Parathyroid adenoma (tissue), 2 donors: ENCODE measurements around the gene SKOR2.

Experiments
- H2AFZ ChIP-seq: fragments of 300-600 bp; sonication (generic); one replicate; pipeline ENCODE4 v1.7.0; 2017; ENCODE audit warnings: antibody characterized with exemption, mild to moderate bottlenecking
- H3K27ac ChIP-seq: fragments of 300-600 bp; sonication (generic); one replicate; pipeline ENCODE4 v1.7.0; 2017
- H3K27me3 ChIP-seq: fragments of 300-600 bp; sonication (generic); one replicate; pipeline ENCODE4 v1.7.0; 2017; ENCODE audit warnings: low read length; ENCODE audit not compliant: control insufficient read depth, insufficient read depth
- H3K36me3 ChIP-seq: fragments of 300-600 bp; sonication (generic); one replicate; pipeline ENCODE4 v1.7.0; 2017; ENCODE audit warnings: low read length; ENCODE audit not compliant: control insufficient read depth, insufficient read depth
- H3K4me1 ChIP-seq: fragments of 300-600 bp; sonication (generic); one replicate; pipeline ENCODE4 v1.7.0; 2017; ENCODE audit warnings: control low read depth
- H3K4me2 ChIP-seq: fragments of 300-600 bp; sonication (generic); one replicate; pipeline ENCODE4 v1.7.0; 2017; ENCODE audit warnings: low read length
- H3K4me3 ChIP-seq: fragments of 300-600 bp; sonication (generic); one replicate; pipeline ENCODE4 v1.7.0; 2017; ENCODE audit warnings: low read depth, low read length
- H3K79me2 ChIP-seq: fragments of 300-600 bp; sonication (generic); one replicate; pipeline ENCODE4 v1.7.0; 2017; ENCODE audit warnings: control low read depth
- H3K9ac ChIP-seq: fragments of 300-600 bp; sonication (generic); one replicate; pipeline ENCODE4 v1.7.0; 2017; ENCODE audit warnings: mild to moderate bottlenecking
- H3K9me3 ChIP-seq: fragments of 300-600 bp; sonication (generic); one replicate; pipeline ENCODE4 v1.7.0; 2017; ENCODE audit warnings: low read length; ENCODE audit not compliant: control insufficient read depth
- TF ChIP-seq, protein P1 (sequence below): fragments of 300-600 bp; sonication (generic); IDR thresholded peaks from one replicate; pipeline ENCODE4 v1.7.0; 2017; ENCODE audit warnings: antibody characterized with exemption, mild to moderate bottlenecking
- donor health status: primary hyperparathyroidism.

Gene SKOR2

DNA sequence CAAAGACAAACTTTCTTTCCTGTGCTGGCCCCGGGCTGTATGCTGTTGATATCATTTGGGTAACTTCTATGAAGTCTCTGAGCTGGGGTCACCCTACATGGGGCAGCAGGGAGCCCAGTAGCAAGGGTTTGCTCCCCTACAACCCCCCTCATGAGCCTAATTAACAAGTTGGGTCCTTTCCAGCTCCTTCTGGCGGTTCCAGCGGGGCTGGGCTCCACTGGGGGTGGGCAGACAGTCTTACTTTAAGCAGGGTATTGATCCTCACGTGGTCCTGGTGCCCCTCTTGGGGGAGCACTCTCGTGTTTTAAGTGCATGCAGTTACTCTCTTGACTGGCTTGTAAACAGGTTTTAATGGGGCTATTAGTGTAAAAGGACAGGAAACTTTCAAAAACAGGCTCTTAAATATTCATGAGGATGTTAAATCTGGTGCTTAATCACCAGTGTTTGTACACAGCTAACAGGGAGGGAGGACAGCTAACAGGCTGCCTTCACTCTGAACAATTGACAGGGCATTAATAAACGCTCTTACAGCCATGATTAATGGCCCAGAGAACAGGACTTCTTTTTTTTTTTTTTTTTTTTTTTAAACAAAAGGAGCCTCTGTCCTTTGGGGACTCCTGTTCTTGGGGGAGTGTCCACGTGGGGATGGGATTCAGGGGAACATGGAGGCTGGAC, 36.6 kb upstream of the SKOR2 start:
- no peak overlapping the region for H3K9ac ChIP-seq
- TF ChIP-seq, protein P1, sequence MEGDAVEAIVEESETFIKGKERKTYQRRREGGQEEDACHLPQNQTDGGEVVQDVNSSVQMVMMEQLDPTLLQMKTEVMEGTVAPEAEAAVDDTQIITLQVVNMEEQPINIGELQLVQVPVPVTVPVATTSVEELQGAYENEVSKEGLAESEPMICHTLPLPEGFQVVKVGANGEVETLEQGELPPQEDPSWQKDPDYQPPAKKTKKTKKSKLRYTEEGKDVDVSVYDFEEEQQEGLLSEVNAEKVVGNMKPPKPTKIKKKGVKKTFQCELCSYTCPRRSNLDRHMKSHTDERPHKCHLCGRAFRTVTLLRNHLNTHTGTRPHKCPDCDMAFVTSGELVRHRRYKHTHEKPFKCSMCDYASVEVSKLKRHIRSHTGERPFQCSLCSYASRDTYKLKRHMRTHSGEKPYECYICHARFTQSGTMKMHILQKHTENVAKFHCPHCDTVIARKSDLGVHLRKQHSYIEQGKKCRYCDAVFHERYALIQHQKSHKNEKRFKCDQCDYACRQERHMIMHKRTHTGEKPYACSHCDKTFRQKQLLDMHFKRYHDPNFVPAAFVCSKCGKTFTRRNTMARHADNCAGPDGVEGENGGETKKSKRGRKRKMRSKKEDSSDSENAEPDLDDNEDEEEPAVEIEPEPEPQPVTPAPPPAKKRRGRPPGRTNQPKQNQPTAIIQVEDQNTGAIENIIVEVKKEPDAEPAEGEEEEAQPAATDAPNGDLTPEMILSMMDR = no peak
- H3K9me3 ChIP-seq = no peaks in the 10 kb centered on the region
- no peaks in the 10 kb centered on the region for H3K4me1 ChIP-seq
- peaks cover 4% of the 10 kb centered on the region for H3K27me3 ChIP-seq
- no peaks in the 10 kb centered on the region for H3K36me3 ChIP-seq
- H3K27ac ChIP-seq = no peak overlapping the region
- no peak overlapping the region for H3K4me2 ChIP-seq
- no peak overlapping the region for H2AFZ ChIP-seq
- H3K4me3 ChIP-seq = no peak overlapping the region
- no peaks in the 10 kb centered on the region for H3K79me2 ChIP-seq

DNA sequence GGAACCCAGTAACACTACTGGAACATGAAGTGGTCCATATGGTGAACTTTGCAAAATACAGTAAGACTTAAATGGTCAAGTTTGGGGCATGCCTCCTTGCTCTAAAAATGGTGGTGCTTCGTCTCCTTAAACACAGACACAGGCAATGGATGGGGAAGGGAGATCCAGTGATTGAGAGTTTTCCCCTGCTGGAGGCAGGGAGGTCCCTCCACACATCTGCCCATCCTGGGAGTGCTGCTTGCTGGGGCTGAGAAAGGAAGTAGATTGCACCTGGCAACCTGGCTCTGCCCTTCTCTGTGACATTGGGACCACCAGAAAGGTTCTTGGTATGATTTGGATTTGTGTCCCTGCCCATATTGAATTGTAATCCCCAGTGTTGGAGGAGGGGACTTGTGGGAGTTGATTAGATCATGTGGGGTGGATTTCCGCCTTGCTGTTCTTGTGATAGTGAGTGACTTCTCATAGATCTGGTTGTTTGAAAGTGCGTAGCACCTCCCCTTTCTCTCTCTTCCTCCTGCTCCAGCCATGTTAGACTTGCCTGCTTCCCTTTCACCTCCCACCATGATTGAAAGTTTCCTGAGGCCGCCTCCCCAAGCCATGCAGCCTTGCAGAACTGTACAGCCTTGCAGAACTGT, 35.4 kb upstream of the SKOR2 start:
- Histone ChIP-seq H3K27me3 (peaks cover 4% of the 10 kb centered on the region), H3K9me3 (no peaks in the 10 kb centered on the region), H3K9ac (no peak overlapping the region), H2AFZ (no peak overlapping the region), H3K4me2 (no peak overlapping the region), H3K79me2 (no peaks in the 10 kb centered on the region), H3K27ac (no peak overlapping the region), H3K4me1 (no peaks in the 10 kb centered on the region), H3K4me3 (no peak overlapping the region), H3K36me3 (no peaks in the 10 kb centered on the region)
- TF ChIP-seq, protein P1 = no peak

DNA sequence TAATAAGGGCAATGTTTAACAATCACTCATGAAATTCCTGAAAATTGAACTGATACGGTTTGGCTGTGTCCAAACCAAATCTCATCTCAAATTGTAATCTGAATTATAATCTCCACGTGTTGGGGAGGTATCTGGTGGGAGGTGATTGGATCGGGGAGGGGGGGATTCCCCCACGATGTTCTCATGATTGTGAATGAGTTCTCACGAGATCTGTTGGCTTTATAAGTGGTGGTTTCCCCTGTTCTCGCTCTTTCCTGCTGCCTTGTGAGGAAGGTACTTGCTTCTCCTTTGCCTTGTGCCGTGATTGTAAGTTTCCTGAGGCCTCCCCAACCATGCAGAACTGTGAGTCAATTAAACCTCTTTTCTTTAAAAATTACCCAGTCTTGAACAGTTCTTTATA, 34.0 kb upstream of the SKOR2 start:
- Histone ChIP-seq H3K4me1 (no peaks in the 10 kb centered on the region), H3K4me3 (no peak overlapping the region), H3K9me3 (no peaks in the 10 kb centered on the region), H3K27ac (no peak overlapping the region), H3K36me3 (no peaks in the 10 kb centered on the region), H3K27me3 (no peaks in the 10 kb centered on the region), H3K4me2 (no peak overlapping the region), H2AFZ (no peak overlapping the region), H3K79me2 (no peaks in the 10 kb centered on the region), H3K9ac (no peak overlapping the region)
- TF ChIP-seq, protein P1 = no peak

DNA sequence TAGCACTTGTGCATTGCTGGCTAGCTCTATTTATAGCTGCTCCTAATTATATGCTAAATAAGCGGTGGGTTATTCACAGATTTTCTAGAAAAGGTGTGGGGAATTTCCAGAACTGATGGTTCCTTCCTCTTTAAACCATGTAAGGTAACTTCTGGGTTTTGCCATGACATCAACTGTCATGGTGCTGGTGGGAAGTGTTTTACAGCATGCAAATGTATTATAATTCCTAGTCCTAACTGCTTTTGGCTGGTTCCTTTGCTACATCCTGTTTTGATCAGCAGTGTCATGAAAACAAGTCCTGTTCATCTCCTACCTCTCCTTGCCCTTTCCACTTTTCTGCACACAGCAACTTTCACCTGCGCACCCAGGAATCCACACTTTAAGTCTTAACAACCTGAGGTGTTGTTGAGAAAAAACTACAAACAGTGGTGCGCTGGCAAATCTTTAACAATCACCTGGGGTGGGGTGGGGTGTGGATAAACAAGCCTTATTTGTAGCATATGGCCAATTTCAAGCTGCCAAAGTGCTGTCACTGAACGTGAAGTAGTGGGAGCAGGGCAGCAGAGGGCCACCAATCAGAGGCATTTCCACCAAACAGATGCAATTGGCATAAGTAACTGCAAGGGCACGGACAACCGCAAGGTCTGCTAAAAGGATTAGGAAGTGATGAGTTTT, 33.4 kb upstream of the SKOR2 start:
- Histone ChIP-seq H3K4me3 (no peak overlapping the region), H3K9me3 (no peaks in the 10 kb centered on the region), H2AFZ (no peak overlapping the region), H3K36me3 (no peaks in the 10 kb centered on the region), H3K9ac (no peak overlapping the region), H3K79me2 (no peaks in the 10 kb centered on the region), H3K4me2 (no peak overlapping the region), H3K27me3 (no peaks in the 10 kb centered on the region), H3K4me1 (no peaks in the 10 kb centered on the region), H3K27ac (no peak overlapping the region)
- TF ChIP-seq, protein P1 = no peak
